Urinary bladder (tissue), 4 donors: ENCODE measurements around the gene SGTB. TPM values are rescaled to one million over a fixed set of nuclear protein-coding genes. Genes with fewer than 3 reads are reported as not detected.
"Not testable (repeated sequence)": the region's sequence is repeated elsewhere in the genome, so short reads cannot be mapped to it uniquely, and the experiment has no call there.

Experiments
- DNase-seq: peaks from one replicate; pipeline ENCODE4 v3.0.0-alpha.2; 2015; ENCODE audit errors: extremely low spot score
- H3K27ac ChIP-seq: one replicate; pipeline ENCODE4 v1.5.1; 2013; ENCODE audit warnings: low read depth, mild to moderate bottlenecking, moderate library complexity
- H3K36me3 ChIP-seq: one replicate; pipeline ENCODE4 v1.6.1; 2013; ENCODE audit warnings: mild to moderate bottlenecking, moderate library complexity; ENCODE audit not compliant: insufficient read depth
- H3K4me1 ChIP-seq: one replicate; pipeline ENCODE4 v1.6.1; 2013; ENCODE audit warnings: mild to moderate bottlenecking, moderate library complexity; ENCODE audit not compliant: insufficient read depth
- H3K4me3 ChIP-seq: one replicate; pipeline ENCODE4 v1.5.1; 2013; ENCODE audit warnings: low read depth, low read length
- WGBS: extraction: QIAGEN DNeasy Blood & Tissue Kit; methylation state at CpG from one replicate; pipeline ENCODE4 v1.1.7; 2013; 5-methylcytosine and 5-hydroxymethylcytosine counted together
- polyA plus RNA-seq: library from polyadenylated mRNA; stranded (reverse); fragments of 200-250 nt; gene quantifications from one replicate; pipeline ENCODE4 v1.2.3, GENCODE V29; 2013
- total RNA-seq: library from RNA; depleted of rRNA; stranded (reverse); fragments of >200 nt; gene quantifications from one replicate; pipeline ENCODE4 v1.2.3, GENCODE V29; 2014
- donor health status: healthy with polysubstance abuse.
- donor health status: healthy.

The SGTB gene
- total and polyA plus RNA-seq, 2 donors = 4.0 to 11.5 TPM

- Histone ChIP-seq H3K36me3 (no peaks in the 10 kb centered on the region), H3K4me3 (peak within 1 kb of the TSS; percentile 72), H3K27ac (peak within 1 kb of the TSS; percentile 70), H3K4me1 (no peaks in the 10 kb centered on the region)
- WGBS = under 1% methylated on average over 32 of the region's 32 CpGs
- DNase-seq = no peak
Measured at GRCh38 chr5:65624025-65624570, 97.8 kb downstream of the SGTB start, which contains the start of gene TRIM23. Gene TRIM23, minus strand, starts transcription at chr5:65624333. Its CDS starts 59 bp downstream, at chr5:65624274.

- H3K36me3 ChIP-seq = no peaks in the 10 kb centered on the region
- H3K4me1 ChIP-seq = no peaks in the 10 kb centered on the region
- 3% methylated on average over 9 of the region's 9 CpGs for WGBS
- H3K4me3 ChIP-seq = peak overlapping the region; percentile 72
- no peak overlapping the region for H3K27ac ChIP-seq
- DNase-seq = no peak
Measured at GRCh38 chr5:65623482-65623881, 98.4 kb downstream of the SGTB start.

- DNase-seq, H3K4me3 ChIP-seq, H3K36me3 ChIP-seq, H3K4me1 ChIP-seq, H3K27ac ChIP-seq: not testable (repeated sequence)
- WGBS = 86% methylated on average over 4 of the region's 4 CpGs
Measured at GRCh38 chr5:65621961-65622360, 99.9 kb downstream of the SGTB start.

GRCh38 chr5:65620021-65620420 lies 101.9 kb downstream of the SGTB start:
- no peak overlapping the region for H3K4me3 ChIP-seq
- H3K36me3 ChIP-seq = no peaks in the 10 kb centered on the region
- DNase-seq = no peak
- H3K4me1 ChIP-seq = peaks cover 1% of the 10 kb centered on the region
- WGBS = 89% methylated on average over 4 of the region's 4 CpGs
- H3K27ac ChIP-seq = no peak overlapping the region

Other genes starting within 250 kb of the SGTB start
- gene ADAMTS6, start 240.2 kb downstream of the SGTB start, total RNA-seq = 23.1 TPM
- gene ADAMTS6, start 240.2 kb downstream of the SGTB start, polyA plus RNA-seq = 2.6 TPM
- gene CENPK, start 158.9 kb downstream of the SGTB start, total RNA-seq = 40.4 TPM
- gene CENPK, start 158.9 kb downstream of the SGTB start, polyA plus RNA-seq = 1.4 TPM
- 127 TPM for gene PPWD1, start 158.8 kb downstream of the SGTB start, total RNA-seq
- gene PPWD1, start 158.8 kb downstream of the SGTB start, polyA plus RNA-seq = 17.3 TPM
- gene TRIM23, start 97.8 kb downstream of the SGTB start, total RNA-seq = 43.7 TPM
- gene TRIM23, start 97.8 kb downstream of the SGTB start, polyA plus RNA-seq = 10.8 TPM
- 9.9 TPM for gene SHLD3, start 97.1 kb downstream of the SGTB start, total RNA-seq
- 1.7 TPM for gene SHLD3, start 97.1 kb downstream of the SGTB start, polyA plus RNA-seq
- 50.0 TPM for gene TRAPPC13, start 97.1 kb downstream of the SGTB start, total RNA-seq
- 15.9 TPM for gene TRAPPC13, start 97.1 kb downstream of the SGTB start, polyA plus RNA-seq
- 16.0 TPM for gene NLN, start 96 bp upstream of the SGTB start, total RNA-seq
- gene NLN, start 96 bp upstream of the SGTB start, polyA plus RNA-seq = 4.4 TPM
- 225 TPM for gene ERBIN, start 204.5 kb upstream of the SGTB start, total RNA-seq
- gene ERBIN, start 204.5 kb upstream of the SGTB start, polyA plus RNA-seq = 22.3 TPM